ENCODE results near the gene RBPJL.
A peak's percentile ranks its signal among the peaks of the same experiment; 100 is the strongest.

The RBPJL gene

DNA sequence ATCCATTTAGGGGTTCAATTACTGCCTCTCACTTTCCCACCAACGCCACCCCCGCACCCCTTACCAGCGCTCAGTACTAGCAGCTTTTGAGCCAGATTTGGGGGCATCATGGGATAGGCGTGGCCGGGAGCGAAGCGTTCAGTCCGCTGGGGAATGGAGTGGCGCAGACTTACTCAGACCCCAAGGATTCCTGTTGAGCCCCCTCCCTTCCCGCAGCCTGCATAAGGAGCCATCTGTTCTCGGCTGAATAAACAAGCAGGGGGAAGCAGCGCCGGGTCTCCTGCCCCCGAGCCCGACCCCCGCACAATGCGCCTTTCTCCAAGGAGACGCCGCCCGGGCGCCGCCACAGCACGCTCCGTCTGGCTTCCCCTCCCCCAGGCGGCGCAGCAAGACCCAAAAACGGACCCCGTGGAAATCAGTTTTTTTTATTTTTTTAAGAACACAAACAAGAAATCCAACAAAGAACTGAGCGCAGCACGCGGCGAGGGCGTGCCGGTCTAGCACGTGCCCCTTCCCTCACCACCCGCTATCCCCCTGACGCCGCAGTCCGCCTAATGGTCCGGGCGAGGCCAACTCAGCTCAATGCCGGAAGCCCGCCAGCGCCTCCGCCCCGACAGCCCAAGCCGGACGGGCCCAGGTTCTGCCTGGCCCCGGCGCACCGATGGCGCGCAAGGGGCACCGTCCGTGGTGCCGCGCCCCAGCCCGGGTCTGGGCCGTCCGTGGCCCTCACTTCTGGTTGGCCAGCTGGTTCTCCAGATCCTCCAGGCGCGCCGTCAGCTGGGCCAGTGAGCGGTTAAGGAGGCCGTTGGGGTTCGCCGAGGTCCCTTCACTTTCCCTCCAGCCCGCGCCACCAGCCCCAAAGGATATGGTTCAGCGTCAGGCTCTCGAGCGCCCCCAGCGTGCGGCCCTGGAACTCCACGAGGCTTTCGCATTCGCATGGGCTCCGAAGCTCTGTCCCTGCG, 13.3 kb upstream of the RBPJL start:
- peak; percentile 74 for DNase-seq

DNA sequence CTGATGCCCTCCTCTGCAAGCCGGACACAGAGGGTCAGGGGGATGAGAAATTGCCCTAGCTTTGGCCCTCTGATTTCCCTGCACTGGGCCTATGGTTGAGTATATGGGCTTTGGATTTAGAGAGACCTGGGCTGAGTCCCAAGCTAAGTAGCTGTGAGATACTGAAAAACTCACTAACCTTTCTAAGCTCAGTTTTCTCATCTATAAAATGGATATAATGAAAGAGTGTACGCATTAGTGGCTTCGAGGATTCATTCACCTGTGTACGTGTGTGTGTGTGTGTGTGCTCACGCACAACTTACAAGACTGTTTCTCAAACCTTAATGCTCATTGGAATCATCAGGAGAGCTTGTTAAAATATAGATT, 12.7 kb upstream of the RBPJL start:
- no peak for DNase-seq

DNA sequence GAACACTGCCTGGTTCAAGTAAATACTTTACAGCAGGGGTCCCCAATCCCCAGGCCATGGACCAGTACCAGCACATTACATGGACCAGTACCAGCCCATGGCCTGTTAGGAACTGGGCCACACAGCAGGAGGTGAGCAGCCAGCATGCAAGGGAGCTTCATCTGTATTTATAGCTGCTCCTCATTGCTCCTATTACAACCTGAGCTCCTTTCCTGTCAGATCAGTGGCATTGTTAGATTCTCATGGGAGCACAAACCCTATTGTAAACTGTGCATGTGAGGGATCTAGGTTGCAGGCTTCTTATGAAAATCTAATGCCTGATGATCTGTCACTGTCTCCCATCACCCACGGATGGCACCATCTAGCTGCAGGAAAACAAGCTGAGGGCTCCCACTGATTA, 12.0 kb upstream of the RBPJL start:
- no peak for DNase-seq

DNA sequence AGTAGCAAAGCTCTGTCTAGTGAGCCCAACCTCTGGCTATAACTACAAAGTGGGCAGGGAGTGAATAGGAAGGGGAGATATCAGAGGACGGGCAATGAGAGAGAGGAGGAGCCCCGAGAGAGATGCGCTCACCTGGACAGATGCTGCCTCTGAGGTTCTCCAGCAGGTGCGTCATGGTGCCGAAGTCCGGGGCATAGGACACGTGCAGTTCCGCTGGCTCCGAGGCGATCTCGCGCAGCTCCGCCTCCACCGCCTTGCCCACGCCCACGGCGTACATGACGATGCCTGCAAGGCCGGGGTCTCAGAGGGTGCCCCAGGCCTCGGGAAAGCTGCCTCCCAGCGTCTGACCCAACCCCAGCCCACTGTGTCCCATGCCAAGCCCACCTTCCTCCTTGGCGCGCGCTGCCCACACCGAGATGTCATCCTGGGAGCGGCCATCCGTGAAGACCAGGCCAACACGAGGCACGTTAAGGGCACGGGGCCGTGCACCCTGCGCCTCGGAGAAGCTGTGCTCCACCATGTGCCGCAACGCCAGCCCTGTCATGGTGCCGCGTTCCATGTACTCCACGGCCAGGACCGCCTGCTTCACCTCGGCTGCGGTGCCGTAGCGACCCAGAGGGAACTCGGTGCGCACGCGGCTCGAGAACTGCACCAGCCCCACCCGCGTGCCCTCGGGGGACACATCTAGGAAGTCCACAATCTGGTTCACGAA, 8.7 kb upstream of the RBPJL start:
- no peak for DNase-seq

DNA sequence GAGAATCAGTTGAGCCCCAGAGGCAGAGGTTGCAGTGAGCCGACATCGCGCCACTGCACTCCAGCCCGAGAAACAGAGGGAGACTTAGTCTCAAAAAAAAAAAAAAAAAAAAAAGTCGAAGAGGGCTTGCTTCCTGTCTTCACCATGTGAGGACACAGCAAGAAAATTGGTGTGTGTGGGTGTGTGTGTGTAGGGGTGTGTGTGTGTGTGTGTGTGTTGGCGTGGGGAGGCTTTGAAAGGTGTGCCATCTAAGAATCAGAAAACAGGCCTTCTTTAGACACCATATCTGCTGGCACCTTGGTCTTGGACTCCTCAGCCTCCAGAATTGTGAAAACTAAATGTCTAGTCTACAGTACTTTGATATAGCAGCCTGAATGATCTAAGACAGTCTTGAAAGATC, 6.9 kb upstream of the RBPJL start:
- no peak for DNase-seq

DNA sequence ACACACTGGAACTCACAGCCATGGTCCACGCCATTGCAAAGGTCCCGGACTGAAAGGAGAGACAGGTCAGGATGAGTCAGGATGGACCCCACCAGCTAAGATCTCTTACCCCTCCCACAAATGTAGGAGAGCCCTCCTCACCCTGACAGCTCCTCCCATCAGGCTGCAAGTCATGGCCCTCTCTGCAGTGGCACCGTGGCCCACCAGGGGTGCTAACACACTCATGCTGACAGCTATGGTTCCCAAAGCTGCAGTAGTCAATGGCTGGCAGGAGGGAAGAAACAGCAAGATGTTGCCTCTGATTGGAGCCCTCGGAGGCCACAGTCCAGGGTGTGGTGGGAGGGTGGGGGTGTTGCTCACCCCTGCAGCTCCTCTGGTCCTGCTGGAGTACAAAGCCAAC, 5.7 kb upstream of the RBPJL start:
- DNase-seq = no peak

DNA sequence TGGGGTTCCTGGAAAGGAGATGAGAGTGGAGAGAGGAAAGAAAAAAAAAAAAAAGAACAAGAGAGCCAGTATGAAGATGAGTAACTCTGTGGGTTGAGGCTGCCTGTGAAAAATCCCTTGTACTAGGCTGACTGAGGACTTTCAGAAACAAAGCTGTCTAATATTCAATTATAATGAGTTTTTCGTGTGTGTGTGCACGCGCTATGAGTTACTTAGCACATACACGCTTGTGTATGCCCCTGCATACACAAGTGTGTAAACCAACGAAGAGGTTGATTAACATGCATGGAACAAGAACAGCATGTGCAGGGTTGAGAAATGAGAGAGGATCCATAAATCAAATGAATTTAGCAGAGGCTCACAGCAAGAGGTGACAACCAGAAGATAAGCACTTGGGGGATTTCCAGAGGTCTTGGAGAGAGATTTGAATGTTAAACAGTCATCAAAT, 4.8 kb upstream of the RBPJL start:
- no peak for DNase-seq

DNA sequence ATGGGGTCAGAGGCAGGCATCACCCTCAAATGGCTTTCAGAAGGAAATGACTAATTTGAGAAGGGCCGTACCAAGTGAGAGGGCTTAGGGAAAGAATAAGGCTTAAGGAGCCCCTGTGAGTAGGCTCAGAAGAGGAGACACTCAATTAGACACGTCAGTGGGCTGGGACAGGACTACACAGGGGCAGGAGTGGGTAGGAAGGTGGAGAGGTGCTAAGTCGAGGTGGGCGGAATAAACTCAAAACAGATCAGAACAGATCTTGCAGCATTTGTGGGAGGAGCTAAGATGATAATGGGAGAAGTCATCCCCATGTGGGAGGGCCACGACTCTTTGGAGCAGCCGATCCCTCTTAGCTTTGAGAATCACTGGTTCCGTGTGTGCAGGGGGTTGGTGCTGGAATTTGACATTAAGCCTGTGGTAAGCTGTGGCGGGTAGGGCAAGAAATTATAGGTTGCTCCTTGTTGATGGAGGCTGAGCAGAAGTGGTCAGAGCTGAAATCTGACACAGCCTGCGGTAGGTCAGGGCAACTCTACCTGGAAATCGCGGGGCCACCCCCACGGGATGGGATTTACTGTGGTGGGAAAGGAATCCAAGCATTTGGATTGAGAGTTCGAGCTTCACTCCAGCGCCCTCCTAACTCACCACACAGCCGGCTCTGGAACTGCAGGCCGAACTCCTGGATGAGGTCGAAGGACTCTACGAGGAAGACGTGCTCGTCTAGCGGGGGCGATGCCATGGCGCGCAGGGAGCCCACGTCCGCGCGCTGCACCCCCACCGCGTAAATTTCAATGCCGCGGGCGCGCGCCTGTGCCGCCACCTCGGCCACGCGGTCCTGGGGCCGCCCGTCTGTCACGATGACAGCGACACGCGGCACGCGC, 2.8 kb upstream of the RBPJL start:
- no peak for DNase-seq

DNA sequence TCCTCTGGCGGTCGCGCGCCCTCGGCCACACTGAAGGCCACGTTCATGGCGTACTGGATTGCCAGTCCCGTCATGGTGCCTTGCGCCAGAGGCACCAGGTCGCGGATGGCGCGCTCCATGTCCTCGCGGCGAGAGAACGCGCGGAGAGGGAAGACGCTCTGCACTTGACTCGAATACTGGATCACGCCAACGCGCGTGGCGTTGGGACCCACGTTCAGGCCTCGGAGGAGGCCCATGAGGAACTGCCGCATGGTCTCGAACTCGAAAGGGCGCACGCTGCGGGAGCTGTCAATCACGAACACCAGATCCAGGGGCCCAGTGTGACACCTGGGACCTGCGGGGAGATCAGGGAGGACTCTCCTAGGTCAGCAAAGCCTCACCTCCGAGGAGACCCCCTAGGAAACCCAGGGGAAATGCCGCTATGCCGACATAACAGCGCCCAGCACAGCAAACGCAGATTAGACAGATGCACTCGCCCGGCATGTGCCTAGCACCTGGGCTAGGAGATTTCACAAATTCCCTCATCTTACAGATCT, 2.1 kb upstream of the RBPJL start:
- no peak for DNase-seq

DNA sequence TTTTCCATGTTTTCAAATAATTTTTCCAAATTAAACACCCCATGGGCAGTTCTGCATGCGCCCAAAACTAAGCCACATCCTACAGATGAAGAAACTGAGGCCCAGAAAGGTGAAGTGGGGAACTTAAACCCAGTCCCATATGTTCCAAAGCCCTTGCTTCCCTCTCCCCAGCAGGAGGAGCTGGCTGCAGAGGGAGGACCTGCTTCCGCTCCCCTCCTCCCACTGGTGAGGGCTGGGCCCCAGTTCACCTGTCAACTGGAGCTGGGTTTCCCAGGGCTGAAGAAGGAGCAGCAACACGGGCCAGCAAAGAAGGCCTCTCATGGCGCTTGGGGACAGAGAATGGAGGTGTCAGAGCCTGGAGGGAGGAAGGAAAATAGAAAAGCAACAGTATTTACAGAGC, 1.4 kb upstream of the RBPJL start:
- DNase-seq = no peak

DNA sequence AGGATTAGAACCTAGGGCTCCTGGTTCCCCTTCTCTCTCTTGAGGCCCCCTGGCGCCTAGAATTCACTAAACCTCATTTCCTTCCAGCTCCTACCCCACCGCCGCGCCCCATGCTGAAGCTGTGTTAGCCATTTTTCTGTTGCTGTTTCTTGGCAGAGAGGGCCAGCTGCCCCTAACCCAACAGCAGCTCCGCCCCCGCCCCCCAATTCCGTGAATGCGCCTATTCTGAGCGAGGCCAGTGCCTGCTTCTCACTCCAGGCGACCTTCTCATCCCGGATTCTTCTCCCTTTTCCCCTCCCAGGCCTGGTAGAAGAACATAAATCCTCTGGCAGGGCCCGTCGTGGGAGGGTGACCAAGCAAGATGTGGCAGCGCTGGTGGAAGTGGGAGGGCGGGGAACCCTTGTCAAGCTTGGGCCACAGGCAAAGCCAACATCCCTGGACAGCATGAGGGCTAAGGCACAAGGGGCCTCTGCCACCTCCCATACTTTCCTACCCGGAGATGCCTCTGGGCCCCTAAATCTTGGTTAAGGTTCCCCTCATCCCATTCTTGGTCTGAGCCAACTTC, 518 bp downstream of the RBPJL start:
- no peak for DNase-seq

DNA sequence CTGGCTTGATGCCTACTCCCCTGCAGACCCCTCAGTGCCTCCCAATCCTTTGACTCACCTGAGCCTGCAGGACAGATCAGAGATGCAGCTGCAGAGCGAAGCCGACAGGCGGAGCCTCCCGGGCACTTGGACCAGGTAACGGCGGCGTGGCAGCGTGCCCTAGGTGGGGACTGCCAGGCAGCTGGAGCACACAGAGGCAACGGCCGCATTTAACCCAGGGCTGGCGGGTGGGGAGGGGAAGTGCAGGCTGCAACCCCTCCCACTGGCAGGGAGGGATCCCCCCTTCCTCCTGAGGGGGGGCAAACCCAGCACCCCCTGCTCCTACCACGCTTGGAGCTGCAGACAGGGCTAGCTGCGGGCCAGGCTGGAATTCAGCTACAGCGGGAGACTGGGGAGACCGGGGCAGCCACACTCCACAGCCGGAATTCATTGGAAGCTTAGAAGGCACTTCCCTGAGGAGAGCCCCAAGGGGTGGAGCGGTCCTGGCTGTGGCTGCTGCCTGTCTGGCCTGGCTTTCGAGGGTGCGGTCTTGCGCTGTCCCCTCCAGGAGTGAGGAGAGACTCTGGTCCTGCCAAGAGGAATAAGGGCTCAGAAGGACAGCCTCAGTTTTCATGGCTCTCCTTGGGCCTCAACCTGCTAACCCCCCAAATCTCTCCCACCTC, 1.6 kb downstream of the RBPJL start, which contains the start of gene MATN4:
TSS of gene MATN4 (minus strand) at position 183 of the 662 bp plus-strand sequence. CDS start 2,717 bp downstream, outside the sequence.
- DNase-seq = peak; percentile 67

DNA sequence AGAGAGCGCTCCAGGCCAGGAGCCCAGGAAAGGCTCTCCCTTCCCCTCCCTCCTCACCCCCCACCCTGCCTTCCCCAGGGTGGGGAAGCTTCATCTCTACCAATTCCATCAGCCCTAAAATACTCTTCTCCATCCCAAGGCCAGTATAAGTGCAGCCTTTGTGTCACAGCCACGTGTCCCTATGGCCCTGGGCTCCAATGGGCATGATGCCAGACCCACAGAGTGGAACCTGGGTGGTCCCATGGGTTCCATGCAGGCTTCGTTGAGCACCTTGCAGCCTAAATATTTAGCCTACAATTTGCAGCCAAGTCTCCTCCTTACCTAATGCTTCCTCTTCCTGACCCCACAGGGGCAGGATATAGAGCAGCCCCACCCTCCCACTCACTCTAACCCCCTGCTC, 2.4 kb downstream of the RBPJL start:
- no peak for DNase-seq

DNA sequence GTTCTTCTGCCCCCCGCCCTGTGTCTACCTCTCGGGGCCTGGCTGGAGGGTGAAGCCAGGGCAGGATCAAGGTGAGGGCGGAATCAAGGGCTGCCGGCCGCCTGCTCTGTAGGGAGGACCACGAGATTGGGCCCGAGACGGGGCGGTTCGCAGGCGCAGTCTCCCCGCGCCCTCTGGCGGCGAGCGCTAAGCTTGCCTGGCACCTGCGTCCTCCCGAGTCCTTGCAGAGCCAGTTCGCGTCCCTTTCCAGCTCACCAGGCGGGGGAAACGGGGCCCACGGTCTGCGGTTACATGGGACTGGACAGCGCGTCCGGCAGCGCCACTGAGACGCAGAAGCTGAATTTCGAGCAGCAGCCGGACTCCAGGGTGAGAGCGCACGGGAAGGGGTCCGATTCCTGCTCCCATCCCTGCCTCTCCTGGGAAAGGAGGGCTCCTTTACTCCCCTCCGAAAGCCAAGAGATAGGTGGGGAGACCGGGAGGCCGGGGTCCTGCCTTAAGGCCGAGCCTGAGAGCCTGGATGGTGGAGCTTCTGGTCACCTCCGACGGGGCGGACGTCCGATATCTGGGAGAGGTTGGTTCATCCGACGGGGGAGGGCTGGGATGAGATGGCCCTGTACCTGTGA, 5.1 kb downstream of the RBPJL start:
- DNase-seq = peak; percentile 52

DNA sequence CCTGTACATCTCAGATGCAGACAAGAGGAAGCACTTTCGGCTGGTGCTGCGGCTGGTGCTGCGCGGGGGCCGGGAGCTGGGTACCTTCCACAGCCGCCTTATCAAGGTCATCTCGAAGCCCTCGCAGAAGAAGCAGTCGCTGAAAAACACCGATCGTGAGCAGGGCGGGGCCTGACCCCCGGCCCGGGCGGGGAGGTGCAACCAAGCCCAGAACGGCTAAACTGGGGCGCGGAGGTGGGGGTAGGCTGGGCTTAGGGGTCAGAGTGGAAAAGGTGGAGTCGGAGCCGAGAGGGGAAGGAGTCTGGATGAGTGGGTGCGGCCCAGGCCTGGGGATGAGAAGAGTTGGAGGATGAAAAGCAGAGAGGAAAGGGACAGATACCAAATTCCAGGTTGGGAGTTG, 5.6 kb downstream of the RBPJL start:
- DNase-seq = no peak

DNA sequence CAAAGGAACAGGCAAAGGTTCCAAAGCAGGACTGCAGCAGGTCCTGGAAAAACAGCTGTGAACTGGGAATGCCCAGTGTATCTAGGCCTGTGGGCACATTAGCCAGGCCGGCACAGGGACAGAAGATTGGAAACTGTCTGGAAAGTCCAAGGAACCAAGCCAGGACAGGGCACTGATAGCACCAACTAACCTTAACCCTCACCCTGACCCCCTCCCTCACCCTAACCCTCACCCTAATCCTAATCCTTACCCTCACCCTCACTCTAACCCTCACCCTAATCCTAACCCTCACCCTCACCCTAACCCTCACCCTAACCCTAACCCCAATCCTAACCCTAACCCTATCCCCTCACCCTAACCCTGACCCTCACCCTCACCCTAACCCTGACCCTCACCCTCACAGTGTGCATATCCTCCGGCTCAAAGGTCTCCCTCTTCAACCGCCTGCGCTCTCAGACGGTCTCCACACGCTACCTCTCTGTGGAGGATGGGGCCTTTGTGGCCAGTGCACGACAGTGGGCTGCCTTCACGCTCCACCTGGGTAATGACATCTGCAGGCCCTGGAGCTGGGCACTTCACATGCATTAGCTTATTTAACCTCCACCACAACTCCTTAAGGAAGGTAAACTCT, 6.5 kb downstream of the RBPJL start:
- no peak for DNase-seq

DNA sequence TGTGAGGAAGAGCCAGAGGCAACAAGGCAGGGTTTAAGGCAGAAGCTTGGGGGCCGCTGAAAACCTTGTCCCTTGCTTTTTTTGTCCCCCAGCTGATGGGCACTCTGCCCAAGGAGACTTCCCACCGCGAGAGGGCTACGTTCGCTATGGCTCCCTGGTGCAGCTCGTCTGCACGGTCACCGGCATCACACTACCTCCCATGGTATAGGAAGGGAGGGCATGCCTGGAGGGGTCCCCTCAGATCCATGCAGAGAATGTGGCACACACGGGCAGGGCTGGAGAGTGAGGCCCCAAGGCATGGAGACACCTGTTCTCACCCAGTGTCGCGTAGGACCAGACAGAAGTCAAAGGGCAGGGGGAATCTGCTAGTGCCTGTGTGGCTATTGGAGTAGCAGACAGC, 7.3 kb downstream of the RBPJL start:
- no peak for DNase-seq

DNA sequence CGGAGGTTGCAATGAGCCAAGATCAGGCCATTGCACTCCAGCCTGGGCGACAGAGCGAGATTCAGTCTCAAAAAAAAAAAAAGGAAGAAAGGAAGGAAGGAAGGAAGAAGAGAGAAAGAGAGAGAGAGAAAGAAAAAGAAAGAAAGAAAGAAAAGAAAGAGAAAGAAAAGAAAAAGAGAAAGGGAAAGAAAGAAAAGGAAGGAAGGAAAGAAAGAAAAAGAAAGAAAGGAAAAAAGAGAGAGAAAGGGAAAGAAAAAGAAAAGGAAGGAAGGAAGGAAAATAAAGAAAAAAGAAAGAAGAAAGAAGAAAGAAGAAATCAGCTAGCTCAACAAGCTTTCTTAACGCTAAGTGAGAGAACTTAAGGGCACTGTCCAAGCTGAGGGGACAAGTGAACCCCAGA, 9.0 kb downstream of the RBPJL start:
- no peak for DNase-seq

DNA sequence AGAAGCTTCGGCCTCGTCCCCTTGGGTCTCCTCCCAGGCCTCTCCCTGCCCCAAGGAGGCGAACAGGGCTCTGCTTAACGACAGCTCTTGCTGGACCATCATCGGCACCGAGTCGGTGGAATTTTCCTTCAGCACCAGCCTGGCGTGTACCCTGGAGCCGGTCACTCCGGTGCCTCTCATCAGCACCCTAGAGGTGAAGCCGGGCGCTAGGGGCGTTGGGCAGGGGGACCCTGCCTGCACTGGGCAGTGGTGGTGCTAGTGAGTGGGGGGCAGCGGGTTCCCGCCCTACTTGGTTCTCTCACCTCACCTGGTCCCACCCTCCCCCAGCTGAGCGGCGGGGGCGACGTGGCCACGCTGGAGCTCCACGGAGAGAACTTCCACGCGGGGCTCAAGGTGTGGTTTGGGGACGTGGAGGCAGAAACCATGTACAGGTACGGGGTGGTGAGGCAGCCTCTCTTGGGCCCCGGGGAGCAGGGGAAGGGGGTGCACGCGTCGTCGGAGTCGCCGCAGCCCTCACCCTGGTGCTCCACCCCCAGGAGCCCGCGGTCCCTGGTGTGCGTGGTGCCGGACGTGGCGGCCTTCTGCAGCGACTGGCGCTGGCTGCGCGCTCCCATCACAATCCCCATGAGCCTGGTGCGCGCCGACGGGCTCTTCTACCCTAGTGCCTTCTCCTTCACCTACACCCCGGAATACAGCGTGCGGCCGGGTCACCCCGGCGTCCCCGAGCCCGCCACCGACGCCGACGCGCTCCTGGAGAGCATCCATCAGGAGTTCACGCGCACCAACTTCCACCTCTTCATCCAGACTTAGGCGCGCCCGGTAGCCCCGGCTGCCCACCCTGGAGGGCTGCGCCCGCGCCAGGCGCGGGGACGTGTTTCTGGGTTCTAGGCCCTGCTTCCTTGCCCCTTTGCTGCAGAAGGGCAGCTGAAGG, 9.8 kb downstream of the RBPJL start:
- no peak for DNase-seq

DNA sequence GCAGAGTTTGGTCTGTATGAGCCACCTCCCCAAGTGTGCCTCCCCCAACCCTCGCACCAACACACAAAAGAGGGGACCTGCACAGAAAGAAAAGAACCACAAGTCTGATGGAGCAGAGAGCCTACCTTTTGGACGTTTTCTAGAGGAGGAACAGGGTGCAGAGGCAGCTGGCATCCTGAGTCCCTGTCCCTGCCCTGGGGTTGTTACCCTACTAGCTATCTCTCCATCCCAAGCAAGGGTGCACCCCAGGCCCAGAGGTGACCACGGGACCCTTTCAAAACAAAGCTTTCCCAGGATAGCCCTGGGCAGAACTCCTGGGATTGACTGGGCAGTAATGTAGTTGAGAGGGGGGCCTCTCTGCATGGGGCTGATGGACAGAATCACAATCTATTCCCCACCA, 11.2 kb downstream of the RBPJL start:
- no peak for DNase-seq
